Ramos (cell line): ENCODE measurements around the gene RNF130.

Experiments
- in situ Hi-C: fragments of 300-500 bp; cut with MboI; formaldehyde crosslinking; loops from one replicate; pipeline ENCODE4 v1.14.3; 2022; ENCODE audit warnings: low sequenced_read_pairs; ENCODE audit not compliant: unreplicated experiment

Gene RNF130

DNA sequence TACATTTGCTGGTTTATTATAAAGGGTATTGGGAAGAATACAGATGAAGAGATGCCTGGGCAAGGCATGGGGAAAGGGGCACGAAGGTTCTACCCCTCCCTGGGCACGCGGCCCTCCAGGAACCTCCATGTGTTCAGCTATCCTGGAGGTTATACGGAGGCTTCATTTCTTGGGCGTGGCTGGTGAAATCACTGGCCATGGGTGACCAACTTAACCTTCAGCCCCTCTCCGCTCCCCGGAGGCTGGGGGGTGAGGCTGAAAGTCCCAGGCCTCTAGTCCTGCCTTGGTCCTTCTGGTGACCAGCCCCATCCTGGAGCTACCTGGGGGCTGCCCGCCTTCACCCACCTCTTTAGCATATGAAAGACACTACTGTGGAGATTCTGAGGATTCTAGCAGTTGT, 17.0 kb upstream of the RNF130 start:
- in situ Hi-C loops: loop anchor here (10.0 kb wide), 1 partner anchor 294 kb away; the partner anchor contains the start of gene LTC4S

DNA sequence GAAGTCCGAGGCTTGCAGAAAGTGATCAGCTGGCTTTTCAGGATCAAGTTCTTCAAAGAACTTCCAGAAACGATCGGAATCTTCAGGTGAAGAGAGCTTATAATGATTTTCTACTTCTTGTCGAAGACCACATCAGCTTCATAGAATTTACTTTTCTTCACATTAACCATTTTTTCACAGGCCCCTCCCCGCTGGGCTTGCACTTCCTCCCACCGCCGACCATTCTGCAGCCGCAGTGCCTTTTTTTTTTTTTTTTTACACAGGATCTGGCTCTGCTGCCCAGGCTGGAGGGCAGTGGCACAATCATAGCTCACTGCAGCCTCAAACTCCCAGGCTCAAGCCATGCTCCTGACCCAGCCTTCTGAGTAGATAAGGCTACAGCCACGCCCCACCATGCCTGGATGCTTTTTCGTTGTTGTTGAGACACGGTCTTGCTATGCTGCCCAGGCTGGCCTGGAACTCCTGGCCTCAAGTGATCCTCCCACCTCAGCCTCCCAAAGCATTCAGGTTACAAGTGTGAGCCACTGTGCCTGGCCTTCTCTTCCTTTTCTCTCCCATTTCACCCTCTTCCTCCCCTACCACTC, 15.3 kb upstream of the RNF130 start:
- in situ Hi-C loops: loop anchor here (10.0 kb wide), 1 partner anchor 292 kb away; the partner anchor contains the start of gene LTC4S

DNA sequence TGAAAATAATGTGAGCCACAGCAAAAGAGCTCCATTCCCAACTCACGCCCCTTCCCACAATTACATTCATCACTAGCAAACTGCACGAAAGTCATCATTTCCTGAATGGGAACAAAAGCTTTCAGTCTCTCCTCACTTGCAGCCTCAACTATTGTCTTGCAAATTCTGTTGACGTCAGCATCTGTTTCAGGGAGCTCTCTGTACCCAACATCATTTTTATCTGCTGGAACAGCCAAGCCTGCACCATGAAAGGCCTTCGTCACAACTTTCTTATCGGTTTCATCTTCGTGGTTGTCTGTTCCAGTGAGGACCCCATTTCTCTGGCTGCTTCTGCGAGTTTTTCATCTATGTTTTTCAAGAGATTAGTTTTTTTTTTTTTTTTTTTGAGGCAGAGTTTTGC, 14.3 kb upstream of the RNF130 start:
- in situ Hi-C loops: loop anchor here (10.0 kb wide), 1 partner anchor 291 kb away; the partner anchor contains the start of gene LTC4S

DNA sequence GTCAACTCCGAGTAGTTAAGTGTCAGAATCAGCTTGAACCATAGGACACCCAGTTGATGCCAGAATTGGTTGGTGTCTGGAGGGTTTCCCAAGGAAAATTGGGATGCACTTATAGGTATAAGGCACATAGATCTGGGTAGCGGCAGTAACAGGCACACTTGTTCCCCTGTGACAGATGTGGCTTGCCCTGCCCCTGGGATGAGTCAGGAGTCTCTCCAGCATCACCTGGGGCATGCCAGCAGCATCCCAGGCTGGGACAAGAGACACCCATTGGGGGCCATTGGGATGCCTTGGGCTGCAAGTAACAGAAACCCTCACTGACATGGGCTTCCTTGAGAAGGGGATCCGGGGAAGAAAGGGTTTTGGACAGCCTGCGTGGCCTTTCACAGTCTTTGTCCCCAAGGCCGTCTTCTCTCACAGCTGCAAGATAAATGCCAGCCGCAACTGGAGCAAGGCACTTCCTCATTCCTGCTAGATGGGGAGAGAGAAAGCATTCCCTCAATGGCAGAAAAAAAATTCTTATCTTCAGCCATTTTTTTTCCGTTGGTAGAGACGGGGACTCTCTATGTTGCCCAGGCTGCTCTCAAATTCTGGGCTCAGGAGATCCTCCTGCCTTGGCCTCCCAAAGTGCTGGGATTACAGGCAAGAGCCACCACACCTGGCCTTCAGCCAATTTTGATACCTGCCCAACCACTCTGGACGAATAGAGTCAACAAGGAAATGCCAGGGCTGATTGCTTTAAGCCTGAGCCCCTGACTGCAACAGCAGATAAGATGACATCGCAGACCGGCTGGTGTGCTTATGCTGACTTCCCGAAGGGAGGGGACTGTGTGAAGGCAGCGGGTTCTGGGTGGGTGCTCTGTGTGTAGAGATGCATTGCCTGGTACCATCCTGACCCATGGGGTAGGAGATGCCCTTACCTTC, 13.3 kb upstream of the RNF130 start:
- in situ Hi-C loops: loop anchor here (10.0 kb wide), 1 partner anchor 290 kb away; the partner anchor contains the start of gene LTC4S

DNA sequence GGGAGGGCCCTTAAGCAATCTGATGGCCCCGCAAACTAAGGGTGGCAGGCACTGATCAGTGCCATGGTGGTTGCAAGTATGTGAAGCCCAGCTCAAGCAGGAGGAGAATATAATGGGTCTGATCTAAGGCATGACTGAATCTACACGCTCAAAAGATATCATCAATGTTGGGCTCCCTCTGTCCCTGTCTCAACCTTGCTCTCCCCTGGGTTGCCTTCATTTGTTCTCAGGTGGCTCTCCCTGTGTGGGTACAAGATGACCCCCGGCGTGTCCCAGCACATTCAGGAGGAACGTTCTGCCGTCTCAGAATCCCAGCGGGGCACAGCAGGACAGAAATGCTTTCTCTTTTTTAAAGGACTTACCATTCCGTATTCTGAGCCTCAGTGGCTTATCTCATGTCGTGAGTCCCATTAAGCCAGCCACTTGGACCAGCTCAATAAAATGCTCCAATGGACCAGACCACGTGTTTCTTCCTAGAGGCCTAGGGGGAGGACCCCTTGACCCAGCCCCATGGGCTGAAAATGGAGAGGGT, 12.0 kb upstream of the RNF130 start:
- in situ Hi-C loops: loop anchor here (10.0 kb wide), 1 partner anchor 289 kb away; the partner anchor contains the start of gene LTC4S

DNA sequence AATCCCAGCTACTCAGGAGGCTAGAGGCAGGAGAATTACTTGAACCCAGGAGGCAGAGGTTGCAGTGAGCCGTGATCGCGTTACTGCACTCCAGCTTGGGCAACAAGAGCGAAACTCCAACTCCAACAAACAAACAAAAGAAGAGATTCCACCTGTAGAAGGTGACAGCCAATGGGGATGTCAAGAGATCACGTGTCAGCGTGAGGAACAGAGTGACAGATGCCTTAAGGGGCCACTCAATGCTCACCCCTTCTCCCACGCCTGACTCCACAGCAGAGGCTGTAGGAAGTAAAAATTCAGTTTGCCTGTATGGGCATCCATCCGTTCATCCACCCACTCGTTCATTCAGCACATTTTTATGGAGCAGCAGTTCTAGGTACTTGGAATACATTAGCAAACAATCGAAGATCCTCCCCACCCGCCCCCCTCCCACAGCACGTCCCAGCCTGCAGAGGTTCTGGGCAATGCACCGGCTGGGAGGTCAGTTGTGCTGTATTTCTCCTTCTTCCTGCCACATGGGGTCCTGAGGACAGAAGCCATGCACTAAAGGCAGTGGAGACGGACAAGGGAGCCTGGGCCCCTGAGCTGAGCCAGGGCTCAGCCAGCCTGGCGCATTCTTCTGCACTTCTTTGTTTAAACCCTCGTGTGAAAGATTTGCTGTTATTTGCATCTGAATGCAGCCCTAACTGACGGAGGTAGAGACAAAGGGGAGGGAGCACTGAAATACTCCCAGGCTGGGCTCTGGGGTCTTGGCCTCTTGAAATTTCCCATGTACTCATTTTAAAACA, 11.3 kb upstream of the RNF130 start:
- in situ Hi-C loops: loop anchor here (10.0 kb wide), 1 partner anchor 288 kb away; the partner anchor contains the start of gene LTC4S

DNA sequence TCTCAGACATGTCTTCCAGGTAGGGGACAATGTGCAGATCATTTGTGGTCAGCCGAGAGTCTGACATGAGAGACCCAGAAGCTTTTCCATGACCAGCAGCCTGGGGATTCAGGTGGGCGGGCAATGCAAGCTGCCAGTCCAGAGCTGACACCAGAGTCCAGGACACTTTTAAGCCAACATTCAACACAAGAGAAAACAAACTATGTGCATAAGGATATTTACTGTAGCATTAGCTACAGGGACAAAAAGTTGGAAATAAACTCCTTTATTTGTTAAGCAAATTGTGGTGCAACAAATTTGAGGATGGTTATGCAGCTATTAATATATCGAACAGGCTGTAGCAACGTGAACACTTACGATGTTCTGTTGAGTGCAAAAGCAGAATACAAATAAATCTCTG, 9.9 kb upstream of the RNF130 start:
- in situ Hi-C loops: loop anchor here (10.0 kb wide), 1 partner anchor 287 kb away; the partner anchor contains the start of gene LTC4S

DNA sequence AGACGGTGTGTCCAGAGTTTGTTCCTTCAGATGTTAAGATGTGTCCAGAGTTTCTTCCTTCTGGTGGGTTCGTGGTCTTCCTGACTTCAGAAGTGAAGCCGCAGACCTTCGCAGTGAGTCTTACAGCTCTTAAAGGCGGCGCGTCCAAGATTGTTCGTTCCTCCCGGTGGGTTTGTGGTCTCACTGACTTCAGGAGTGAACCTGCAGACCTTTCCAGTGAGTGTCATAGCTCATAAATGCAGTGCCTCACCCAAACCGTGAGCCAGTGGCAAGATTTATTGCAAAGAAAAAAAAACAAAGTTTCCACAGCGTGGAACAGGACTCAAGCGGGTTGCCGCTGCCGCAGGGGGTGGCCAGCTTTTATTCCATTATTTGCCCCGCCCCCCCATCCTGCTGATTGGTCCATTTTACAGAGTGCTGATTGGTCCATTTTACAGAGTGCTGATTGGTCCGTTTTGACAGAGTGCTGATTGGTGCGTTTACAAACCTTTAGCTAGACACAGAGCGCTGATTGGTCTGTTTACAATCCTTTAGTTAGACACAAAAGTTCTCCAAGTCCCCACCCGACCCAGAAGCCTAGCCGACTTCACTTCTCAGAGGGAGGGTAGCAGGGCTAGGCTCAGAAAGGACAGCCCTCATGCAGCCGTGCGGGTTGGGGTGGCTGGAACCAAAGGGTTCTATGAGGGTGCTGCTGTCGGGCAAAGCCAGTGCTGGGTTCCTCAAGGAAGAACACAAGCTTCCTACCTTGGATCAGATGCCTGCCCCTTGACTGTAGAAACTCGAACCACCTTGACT, 9.1 kb upstream of the RNF130 start:
- in situ Hi-C loops: loop anchor here (10.0 kb wide), 1 partner anchor 286 kb away; the partner anchor contains the start of gene LTC4S

DNA sequence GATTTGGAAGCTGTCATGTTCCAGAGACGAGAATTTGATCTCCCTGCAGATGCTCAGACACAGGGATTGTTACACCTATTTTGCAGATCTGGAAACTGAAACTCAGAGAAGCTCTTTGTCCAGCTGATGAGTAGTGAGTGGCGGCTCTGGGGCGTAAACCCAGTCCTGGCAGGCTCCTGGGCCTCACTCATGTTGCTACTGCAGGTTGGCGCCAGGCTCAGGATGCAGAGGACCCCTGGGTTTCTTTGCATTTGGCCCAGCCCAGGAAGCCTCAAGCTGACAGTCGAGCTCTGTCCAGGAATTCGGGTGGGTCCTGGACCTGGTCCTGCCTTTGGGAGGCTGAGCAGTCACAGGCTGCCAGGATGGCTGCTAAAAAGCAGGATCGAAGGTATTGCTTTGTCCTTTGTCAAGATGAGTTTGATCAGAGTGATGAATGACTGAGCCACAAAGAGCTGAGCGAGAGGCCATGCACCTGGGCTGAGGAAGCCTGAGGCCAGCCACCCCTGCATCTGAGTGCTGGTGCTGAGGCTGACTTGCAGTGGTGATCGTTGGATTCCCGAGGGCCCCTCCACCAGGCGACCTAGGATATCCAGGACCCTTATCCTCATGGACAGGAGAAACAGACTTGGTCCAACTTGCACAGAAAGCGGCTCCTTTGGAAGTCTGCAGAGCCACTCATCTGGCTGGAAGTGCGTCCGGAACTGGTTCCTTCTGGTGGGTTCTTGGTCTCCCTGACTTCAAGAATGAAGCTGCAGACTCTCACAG, 8.3 kb upstream of the RNF130 start:
- in situ Hi-C loops: loop anchor here (10.0 kb wide), 1 partner anchor 285 kb away; the partner anchor contains the start of gene LTC4S

DNA sequence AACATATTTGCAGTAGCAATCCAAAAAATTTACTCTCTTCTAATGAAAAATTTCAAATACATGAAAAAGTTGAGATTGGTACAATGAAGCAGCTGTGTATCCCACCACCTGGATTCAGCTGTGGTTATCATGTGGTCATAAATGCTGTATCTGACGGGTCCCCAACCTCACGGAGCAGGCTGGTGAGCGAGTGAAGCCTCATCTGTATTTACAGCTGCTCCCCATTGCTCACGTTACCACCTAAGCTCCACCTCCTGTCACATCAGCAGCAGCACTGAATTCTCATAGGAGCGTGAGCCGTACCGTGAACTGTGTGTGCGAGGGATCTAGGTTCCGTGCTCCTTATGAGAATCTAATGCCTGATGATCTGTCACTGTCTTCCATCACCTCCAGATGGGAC, 6.8 kb upstream of the RNF130 start:
- in situ Hi-C loops: no loop called here

DNA sequence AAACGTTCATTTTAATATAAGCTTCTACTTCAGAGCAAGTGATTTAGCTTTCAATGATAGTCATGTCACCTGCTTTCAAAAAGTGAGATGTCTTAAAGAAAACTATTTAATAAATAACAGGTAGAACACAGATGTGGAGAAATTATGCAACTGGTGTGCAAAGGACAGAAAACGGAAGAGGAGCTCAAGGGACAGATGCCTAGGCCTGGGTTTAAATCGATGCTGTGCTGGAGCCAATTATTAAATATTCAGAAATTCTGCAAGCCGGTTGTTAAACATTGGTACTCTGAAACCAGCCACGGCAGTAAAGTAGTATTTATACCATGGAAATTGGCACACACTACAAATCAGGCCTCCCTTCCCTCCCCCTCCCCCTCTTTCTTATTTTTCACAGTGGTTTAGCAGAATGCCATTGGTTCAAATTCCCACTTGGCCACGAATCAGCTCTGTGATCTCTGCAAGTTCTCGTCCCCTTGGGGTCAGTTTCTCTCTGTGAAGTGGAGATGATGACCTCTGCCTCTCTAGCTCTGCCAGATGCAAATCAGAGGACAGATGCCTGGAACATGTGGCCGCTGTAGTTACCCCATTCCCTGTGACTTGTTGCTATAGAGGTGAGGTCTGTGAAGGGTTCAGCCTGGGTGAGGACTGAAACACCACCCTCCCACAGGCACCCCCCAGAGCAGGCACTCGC, 6.2 kb upstream of the RNF130 start:
- in situ Hi-C loops: no loop called here

DNA sequence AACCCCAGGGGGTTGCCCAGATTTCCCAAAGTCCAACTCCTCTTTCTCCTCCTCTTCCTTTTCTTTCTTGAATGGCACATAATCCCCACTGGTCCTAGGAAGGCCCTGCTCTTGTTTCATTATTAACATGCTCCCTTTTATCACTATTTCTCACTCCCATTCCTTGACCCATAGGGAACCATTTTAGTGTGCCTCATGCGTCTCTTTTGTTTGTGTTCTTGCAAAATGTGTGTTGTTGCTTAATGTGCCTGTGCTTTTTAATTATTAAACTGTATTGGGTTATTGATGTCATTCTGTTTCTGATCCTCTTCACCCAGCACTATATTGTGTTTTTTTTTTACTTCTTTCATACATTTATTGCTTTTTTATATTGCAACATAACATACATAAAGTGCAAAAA, 4.1 kb upstream of the RNF130 start:
- in situ Hi-C loops: no loop called here

DNA sequence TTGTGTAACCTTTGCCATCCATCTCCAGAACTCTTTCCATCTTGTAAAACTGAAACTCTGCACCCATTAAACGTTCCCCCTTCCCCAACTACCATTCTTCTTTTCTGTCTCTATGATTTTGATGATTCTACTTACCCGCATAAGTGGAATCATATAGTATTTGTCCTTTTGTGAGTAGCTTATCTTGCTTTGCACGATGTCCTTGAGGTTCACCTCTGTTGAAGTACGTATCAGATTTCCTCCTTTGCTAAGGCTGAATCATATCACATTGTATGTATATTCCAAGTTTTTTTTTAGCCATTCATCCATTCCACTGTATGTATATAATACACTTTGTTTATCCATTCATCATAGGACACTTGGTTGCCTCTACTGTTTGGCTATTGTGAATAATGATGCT, 2.9 kb upstream of the RNF130 start:
- in situ Hi-C loops: no loop called here

DNA sequence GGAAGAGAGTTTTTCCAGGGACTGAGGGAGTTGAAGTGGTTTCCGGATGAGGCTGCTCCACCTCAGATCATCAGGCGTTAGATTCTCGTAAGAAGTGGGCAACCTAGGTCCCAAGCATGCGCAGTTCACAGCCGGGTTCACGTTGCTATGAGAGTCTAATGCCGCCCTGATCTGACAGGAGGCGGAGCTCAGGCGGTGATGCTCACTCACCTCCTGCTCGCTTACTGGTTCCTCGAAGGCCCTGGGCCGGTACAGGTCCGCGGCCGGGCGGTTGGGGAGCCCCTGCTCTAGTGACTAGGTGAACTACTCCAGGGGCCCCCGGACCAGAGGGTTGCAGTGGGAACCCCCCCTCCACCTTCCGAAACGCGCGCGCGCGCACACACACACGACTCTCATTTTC, 997 bp upstream of the RNF130 start:
- in situ Hi-C loops: no loop called here

DNA sequence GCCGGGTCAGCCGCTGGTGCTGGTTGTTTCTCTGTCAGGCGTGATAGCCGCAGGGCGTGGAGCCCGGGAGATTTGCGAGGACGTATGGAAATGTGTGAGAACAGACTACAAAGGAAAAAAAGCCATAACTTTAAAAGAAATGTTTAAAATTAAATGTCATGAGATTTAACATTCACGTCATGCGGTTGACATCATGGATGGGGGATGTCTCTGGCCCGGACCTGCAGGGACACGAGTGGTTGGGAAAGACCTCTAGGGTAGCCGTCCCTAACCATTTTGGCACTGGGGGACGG, 643 bp upstream of the RNF130 start:
- in situ Hi-C loops: no loop called here

DNA sequence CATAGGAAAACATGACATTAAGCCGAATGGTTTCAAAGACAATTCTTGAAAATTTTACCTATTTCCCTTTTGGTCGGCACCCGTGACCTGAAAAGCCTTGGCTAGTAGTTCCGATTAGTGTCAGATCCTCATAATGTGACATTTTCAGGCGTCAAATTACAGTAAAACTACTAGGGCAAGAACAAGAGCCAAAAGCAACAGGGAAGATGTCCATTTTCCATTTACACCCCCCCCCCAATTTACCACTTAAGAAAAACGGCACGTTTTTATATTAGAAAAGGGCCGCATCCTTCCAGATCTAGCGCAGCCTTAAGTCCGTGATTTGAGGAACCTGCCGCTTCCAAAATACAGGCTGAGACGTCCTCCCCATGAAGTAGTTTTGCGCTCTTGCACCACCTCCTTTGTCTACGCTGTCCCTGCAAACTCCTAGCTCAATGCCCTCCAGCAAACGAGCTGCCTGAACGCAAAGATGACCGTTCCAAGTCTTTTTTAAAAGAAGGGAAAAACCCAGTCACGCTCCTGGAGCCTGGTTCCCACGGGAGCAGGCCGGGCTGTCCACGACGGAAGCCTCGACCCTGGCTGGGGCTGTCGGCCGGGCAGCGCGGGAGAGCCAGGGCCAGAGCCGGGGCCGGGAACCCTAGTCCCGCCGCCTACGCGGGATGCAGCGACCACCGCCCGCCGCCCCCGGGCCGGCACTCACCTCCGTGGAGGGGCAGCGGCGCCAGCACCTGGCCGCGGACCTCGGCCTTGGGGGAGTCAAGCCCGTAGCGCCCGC, 616 bp downstream of the RNF130 start:
- in situ Hi-C loops: no loop called here

DNA sequence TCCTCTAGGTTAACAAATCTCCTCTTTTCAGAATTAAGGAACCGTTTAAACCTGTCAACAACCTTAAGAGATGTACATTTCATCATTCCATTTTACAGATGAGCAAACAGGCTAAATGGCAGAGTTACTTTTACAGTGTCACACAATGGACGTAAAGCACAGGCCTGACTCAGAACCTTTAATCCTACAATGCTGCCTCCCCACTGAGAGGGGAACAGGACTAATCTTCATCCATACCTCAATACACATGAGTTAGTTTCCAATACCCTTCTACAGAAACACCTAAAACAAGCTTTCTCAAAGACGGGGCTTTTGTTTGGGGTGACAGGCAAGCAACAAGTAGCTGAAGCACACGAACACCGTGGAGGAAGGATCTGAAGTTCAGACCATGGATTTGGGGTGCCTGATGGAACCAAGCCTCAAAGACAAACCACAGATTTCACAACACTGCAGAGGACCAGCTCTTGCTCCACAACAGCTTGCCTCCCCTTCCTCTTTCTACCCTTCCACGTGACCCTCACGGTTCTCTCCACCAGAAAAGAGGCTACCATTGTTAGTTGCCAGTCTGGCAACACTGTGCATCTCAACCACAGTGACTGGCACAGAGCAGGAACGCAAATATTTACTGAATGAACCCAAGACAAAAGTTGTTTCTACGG, 1.8 kb downstream of the RNF130 start:
- in situ Hi-C loops: no loop called here
